HT1080 (cell line): ENCODE data around the gene GNA15. TPM values are rescaled to one million over a fixed set of nuclear protein-coding genes. Genes with fewer than 3 reads are reported as not detected.
A peak's percentile ranks its signal among the peaks of the same experiment; 100 is the strongest.
"Not testable (repeated sequence)": the region's sequence is repeated elsewhere in the genome, so short reads cannot be mapped to it uniquely, and the experiment has no call there.

Experiments
- DNase-seq: peaks from one replicate; pipeline ENCODE4 v3.0.0-alpha.2; 2015; ENCODE audit warnings: low read depth
- total RNA-seq: library from RNA; depleted of rRNA; stranded (reverse); fragments of >200 nt; shearing (Covaris generic); gene quantifications from 2 replicates; pipeline ENCODE4 v1.2.3, GENCODE V29; 2014

GNA15 gene
- total RNA-seq, 1 experiment from 2014 or later = 0.05 TPM

- DNase-seq = no peak
These were observed 10.9 kb downstream of the GNA15 start for GRCh38 chr19:3146677-3147100.

GRCh38 chr19:3148503-3148902 lies 12.7 kb downstream of the GNA15 start:
- DNase-seq = no peak

GRCh38 chr19:3149089-3149488 lies 13.3 kb downstream of the GNA15 start:
- no peak for DNase-seq

GRCh38 chr19:3149526-3150505 lies 14.0 kb downstream of the GNA15 start:
- no peak for DNase-seq

GRCh38 chr19:3150739-3151329 lies 15.0 kb downstream of the GNA15 start:
- no peak for DNase-seq

GRCh38 chr19:3151563-3152418 lies 16.0 kb downstream of the GNA15 start:
- DNase-seq = peak; percentile 49

- DNase-seq = no peak
These were observed 16.6 kb downstream of the GNA15 start for GRCh38 chr19:3152419-3152780.

GRCh38 chr19:3153286-3154230 lies 17.7 kb downstream of the GNA15 start:
- no peak for DNase-seq

- not testable (repeated sequence) for DNase-seq
These were observed 18.6 kb downstream of the GNA15 start for GRCh38 chr19:3154447-3154846.

GRCh38 chr19:3154957-3155736 lies 19.3 kb downstream of the GNA15 start:
- DNase-seq = peak; percentile 99

GRCh38 chr19:3157096-3157845 lies 21.4 kb downstream of the GNA15 start:
- no peak for DNase-seq

GRCh38 chr19:3159565-3159964 lies 23.7 kb downstream of the GNA15 start:
- DNase-seq = no peak

GRCh38 chr19:3160219-3160618 lies 24.4 kb downstream of the GNA15 start:
- no peak for DNase-seq

- peak; percentile 55 for DNase-seq
These were observed 25.6 kb downstream of the GNA15 start for GRCh38 chr19:3161453-3161852.

GRCh38 chr19:3162418-3163229 lies 26.8 kb downstream of the GNA15 start:
- DNase-seq = no peak

- peak; percentile 50 for DNase-seq
These were observed 27.5 kb downstream of the GNA15 start for GRCh38 chr19:3163230-3163886.

GRCh38 chr19:3163943-3164342 lies 28.1 kb downstream of the GNA15 start:
- DNase-seq = no peak
